ENCODE data around the gene BCL6B.
"Not testable (repeated sequence)": the region's sequence is repeated elsewhere in the genome, so short reads cannot be mapped to it uniquely, and the experiment has no call there.

BCL6B gene

GRCh38 chr17:7034955-7035590, 12.2 kb downstream of the BCL6B start:
- peak; percentile 54 to 75 for DNase-seq

DNA sequence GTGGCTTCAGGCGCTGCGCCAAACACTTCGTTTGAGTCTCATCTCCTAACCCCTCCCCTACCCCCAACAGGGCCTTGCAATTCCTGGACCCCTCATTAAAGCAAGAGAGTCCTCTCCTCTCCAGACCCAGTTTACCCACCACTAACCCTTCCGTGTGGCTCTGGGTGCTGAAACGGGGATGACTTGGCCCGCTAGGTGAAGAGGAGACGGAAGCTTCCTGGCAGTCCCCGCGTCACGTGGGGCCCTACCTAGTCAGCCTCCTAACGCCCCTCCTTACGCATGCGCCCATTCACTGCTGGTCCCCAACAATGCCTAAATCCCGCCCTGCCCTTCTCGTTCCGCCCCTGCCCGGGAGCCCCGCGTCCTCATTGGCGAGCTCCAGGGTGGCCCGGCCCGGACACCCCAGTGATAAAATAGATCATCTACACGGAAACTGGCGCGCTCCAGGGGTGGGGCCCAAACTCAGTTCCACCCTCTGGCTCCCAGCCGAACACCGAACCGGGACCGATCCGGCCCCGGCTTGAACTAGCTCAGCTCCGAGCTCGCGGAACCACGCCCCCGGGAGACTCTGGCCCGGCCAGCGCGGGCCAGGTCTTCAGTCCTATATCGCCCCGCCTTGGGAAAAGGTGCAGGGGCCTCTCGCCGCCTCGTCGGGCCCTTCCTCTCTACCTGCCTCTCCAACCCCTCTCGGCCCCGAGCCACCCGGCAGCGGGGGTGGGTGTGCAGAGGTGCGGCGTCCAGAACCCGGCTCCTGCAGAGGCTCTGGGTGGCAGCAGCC, 12.9 kb downstream of the BCL6B start, which contains the start of gene SLC16A13:
TSS of gene SLC16A13 (plus strand) at position 425 of the 778 bp plus-strand sequence. CDS start 368 bp downstream, outside the sequence.
- DNase-seq = peak; percentile 99

- no peak for DNase-seq
Measured at GRCh38 chr17:7038025-7038862, 15.4 kb downstream of the BCL6B start.

DNA sequence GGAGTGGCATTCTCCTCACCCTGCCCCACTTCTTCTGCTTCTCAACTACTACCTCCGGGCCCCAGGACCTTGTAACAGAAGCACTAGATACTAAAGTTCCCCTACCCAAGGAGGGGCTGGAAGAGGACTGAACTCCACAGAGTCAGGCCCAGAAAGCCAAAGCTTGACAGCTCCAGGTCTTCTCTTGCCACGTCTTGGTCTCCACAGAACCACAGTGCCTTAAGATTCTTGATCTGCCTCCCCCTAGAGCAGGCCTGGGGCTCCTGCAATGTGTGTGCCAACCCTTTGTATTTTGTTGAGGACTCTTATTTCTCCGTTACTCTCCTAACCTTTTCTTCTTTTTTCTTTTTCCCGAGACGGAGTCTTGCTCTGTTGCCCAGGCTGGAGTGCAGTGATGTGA, 17.0 kb downstream of the BCL6B start:
- no peak for DNase-seq

DNA sequence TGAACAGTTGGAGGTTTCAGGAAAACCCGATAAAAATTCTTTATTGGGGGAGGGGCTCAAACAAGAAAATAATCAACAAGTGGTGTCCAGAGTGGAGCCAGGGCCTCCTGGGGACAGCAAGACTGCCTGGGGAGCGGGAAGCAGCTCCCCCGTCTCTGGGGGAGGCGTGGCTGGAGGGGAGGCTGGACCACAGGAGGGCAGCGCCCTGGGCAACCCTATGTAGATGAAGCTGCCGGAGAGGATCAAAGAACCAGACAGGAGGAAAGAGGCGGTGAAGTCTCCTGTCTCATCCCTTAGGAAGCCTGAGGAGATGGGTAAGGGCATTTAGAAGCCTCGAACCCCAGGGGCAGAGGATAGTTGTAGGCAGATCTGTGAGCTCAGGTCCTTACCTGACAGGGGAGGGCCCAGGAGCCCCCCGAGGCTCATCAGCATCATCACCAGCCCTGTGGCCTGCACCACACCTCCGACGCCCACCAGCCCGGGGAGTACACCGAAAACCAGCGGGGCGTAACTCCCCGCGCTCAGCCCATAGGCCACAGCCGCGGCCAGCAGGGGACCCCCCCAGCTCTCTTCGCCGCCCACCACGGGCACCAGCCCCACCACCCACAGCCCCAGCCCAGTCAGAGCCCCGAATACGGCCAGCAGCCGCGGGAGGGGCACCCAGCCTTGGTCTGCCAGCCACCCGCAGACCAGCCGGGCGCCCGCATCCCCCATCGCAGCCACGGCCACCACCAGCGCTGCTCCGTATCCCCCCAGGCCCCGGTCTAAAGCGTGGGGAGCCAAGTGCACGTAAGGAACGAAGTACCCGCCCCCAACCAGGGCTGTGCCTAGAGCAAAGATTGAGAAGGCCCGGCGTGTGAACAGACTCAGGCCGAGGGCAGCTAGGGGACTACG, 19.0 kb downstream of the BCL6B start:
- peak in 1 of 2 donors; percentile 40 for DNase-seq

- DNase-seq = peak; percentile 47 to 53
Measured at GRCh38 chr17:7042501-7043181, 19.8 kb downstream of the BCL6B start.

GRCh38 chr17:7043182-7043496, 20.3 kb downstream of the BCL6B start:
- no peak for DNase-seq

DNA sequence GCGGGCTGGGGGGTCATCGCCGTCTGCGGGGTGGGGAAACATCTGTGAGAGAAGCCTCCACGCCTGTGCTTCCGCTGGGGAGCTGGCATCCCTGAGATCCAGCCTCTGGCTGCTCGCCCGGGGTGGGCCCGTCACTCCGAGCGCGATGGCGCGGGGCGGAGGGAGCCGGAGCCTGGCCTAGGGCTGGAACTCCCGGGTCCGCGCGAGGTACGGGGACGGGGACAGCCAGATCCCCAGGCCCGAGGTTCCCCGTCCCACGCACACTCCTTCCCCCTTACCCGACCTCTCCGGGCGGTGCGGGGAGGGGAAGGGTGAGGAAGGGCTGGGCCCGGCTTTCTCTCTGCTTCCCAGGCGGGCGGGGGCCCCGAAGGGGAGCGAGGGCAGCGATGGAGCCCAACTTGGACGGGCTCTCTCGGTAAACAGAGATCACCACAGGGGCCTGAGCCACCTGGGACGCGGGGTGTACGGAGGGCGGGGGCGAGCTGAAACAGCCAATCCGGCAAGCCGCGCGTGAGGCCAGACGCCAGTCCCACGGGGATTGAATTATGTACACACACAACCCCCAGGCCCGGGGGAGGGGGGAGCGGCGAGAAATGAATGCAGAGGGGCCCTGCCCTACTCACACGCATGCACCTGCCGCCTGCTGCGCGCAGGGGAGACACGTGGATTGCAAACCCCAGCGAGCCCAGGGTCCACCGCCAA, 20.8 kb downstream of the BCL6B start, which contains the start of gene SLC16A11:
TSS of gene SLC16A11 (minus strand) at position 596 of the 702 bp plus-strand sequence. CDS start at position 17, 579 bp downstream.
- peak in 1 of 2 donors; percentile 71 for DNase-seq

DNA sequence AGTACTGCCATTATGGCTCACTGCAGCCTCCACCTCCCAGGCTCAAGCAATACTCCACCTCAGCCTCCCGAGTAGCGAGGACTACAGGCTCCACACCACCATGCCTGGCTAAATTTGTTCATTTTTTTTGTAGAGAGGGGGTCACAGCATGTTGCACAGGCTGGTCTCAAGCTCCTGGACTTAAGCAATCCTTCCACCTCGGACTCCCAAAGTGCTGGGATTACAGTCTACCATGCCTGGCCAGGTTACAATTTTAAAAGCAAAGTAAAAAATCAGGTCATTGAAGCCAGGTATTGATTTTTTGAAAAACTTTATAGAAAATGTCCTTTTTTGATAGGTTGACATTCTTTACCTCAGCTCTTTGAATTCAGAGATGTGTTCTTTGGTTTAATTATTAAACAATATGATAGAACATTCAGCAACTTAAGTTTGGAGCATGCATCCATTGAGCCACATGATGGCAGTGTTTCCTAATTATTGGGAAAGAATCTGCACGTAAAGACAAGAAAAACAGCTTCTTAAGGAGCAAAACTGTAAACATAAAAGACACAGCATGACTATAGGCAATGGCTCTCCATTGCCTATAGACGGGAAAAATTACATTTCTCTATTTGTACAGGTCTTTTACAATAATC, 22.8 kb downstream of the BCL6B start:
- DNase-seq = peak; percentile 65 to 85

- DNase-seq = peak; percentile 37 to 50
Measured at GRCh38 chr17:7046127-7046724, 23.4 kb downstream of the BCL6B start.

GRCh38 chr17:7046725-7047397, 24.0 kb downstream of the BCL6B start:
- DNase-seq = peak; percentile 91 to 93

GRCh38 chr17:7047566-7047965, 24.7 kb downstream of the BCL6B start:
- no peak for DNase-seq

- DNase-seq = no peak
Measured at GRCh38 chr17:7048968-7049367, 26.1 kb downstream of the BCL6B start.

GRCh38 chr17:7050583-7050982, 27.7 kb downstream of the BCL6B start:
- not testable (repeated sequence) for DNase-seq

GRCh38 chr17:7056386-7056785, 33.5 kb downstream of the BCL6B start:
- no peak for DNase-seq

- no peak for DNase-seq
Measured at GRCh38 chr17:7058831-7059447, 36.1 kb downstream of the BCL6B start.

- no peak for DNase-seq
Measured at GRCh38 chr17:7060165-7060891, 37.5 kb downstream of the BCL6B start.

- DNase-seq = no peak
Measured at GRCh38 chr17:7063518-7064094, 40.8 kb downstream of the BCL6B start.
